IMR-90 (cell line): ENCODE measurements around the gene MFSD6L. TPM values are rescaled to one million over a fixed set of nuclear protein-coding genes. Genes with fewer than 3 reads are reported as not detected.

ENCODE experiments used
- ATAC-seq: fragments of 200-7000 bp; cut with Tn5 transposase; 2 replicates; pipeline ENCODE4 v1.9.1; 2020; ENCODE audit warnings: low read depth, mild to moderate bottlenecking, moderate library complexity
- BruUV-seq: library from RNA; stranded (reverse); fragments of 400-500 nt; replicated peaks from 2 replicates; lab custom pipeline; 2021; lab: Mats Ljungman, UMichigan
- CTCF ChIA-PET: fragments of 300-600 bp; formaldehyde crosslinking; extraction: SDS; loops from one replicate; lab custom pipeline; 2021; ENCODE audit warnings: antibody characterized with exemption; lab: Yijun Ruan, JAX
- POLR2A ChIA-PET: fragments of 300-600 bp; sonication (Branson Sonifier 250); formaldehyde crosslinking; loops from one replicate; lab custom pipeline; 2022; ENCODE audit warnings: antibody characterized with exemption; ENCODE audit not compliant: unreplicated experiment; lab: Charles Lee
- DNase-seq: peaks from one replicate; pipeline ENCODE4 v3.0.0; 2013
- H2AFZ ChIP-seq: replicated peaks from 2 replicates; pipeline ENCODE3; 2013; ENCODE audit warnings: low read length, mild to moderate bottlenecking; ENCODE audit not compliant: poor library complexity
- H2AK5ac ChIP-seq: 2 replicates; pipeline ENCODE4 v1.6.1; 2013; ENCODE audit warnings: low read depth, low read length, inconsistent platforms
- H2AK9ac ChIP-seq: replicated peaks from 2 replicates; pipeline ENCODE3; 2013; ENCODE audit warnings: mild to moderate bottlenecking, low read depth, low read length, moderate library complexity; ENCODE audit not compliant: poor library complexity
- H2BK120ac ChIP-seq: 2 replicates; pipeline ENCODE4 v1.6.1; 2013; ENCODE audit warnings: low read depth, low read length, inconsistent platforms
- H2BK15ac ChIP-seq: 3 replicates; pipeline ENCODE4 v1.6.1; 2013; ENCODE audit warnings: low read depth, low read length, inconsistent platforms
- H2BK20ac ChIP-seq: 2 replicates; pipeline ENCODE4 v1.6.1; 2013; ENCODE audit warnings: low read depth, mild to moderate bottlenecking, inconsistent platforms, low read length, moderate library complexity
- H2BK5ac ChIP-seq: 2 replicates; pipeline ENCODE4 v1.6.1; 2013; ENCODE audit warnings: mild to moderate bottlenecking, low read depth, low read length, inconsistent platforms; ENCODE audit not compliant: poor library complexity, severe bottlenecking
- H3K14ac ChIP-seq: replicated peaks from 2 replicates; pipeline ENCODE4 v1.6.1; 2013; ENCODE audit warnings: low read depth, low read length, inconsistent platforms
- H3K18ac ChIP-seq: 2 replicates; pipeline ENCODE4 v1.6.1; 2013; ENCODE audit warnings: low read depth, low read length, control low read depth
- H3K23ac ChIP-seq: 2 replicates; pipeline ENCODE4 v1.6.1; 2013; ENCODE audit warnings: low read depth, low read length, inconsistent platforms
- H3K27ac ChIP-seq: 2 replicates; pipeline ENCODE4 v1.5.1; 2013; ENCODE audit warnings: mild to moderate bottlenecking, control low read depth, low read length; ENCODE audit not compliant: insufficient read depth
- H3K27me3 ChIP-seq: 2 replicates; pipeline ENCODE4 v1.6.1; 2013; ENCODE audit warnings: low read length; ENCODE audit not compliant: control insufficient read depth, insufficient read depth
- H3K36me3 ChIP-seq: 2 replicates; pipeline ENCODE4 v1.6.1; 2013; ENCODE audit warnings: low read length, mixed read lengths; ENCODE audit not compliant: control insufficient read depth, insufficient read depth
- H3K4ac ChIP-seq: 2 replicates; pipeline ENCODE4 v1.6.1; 2013; ENCODE audit warnings: low read depth, low read length, inconsistent platforms
- H3K4me1 ChIP-seq: 2 replicates; pipeline ENCODE4 v1.6.1; 2013; ENCODE audit warnings: low read length, mixed read lengths; ENCODE audit not compliant: control insufficient read depth, insufficient read depth
- H3K4me2 ChIP-seq: 2 replicates; pipeline ENCODE4 v1.6.1; 2013; ENCODE audit warnings: low read depth, mild to moderate bottlenecking, control low read depth, low read length, moderate library complexity
- H3K4me3 ChIP-seq: 2 replicates; pipeline ENCODE4 v1.5.1; 2013; ENCODE audit warnings: low read depth, mild to moderate bottlenecking, control low read depth, low read length, moderate library complexity; ENCODE audit not compliant: insufficient read depth
- H3K56ac ChIP-seq: 2 replicates; pipeline ENCODE4 v1.6.1; 2013; ENCODE audit warnings: low read length, inconsistent platforms; ENCODE audit not compliant: insufficient read depth; ENCODE audit errors: extremely low read depth
- H3K79me1 ChIP-seq, 2 experiments: 2 replicates each; pipeline ENCODE4 v1.6.1; 2013; ENCODE audit warnings: low read length in 2 of 2, inconsistent platforms in 1 of 2, low read depth in 1 of 2
- H3K9ac ChIP-seq: 2 replicates; pipeline ENCODE4 v1.6.1; 2013; ENCODE audit warnings: low read depth, low read length, control low read depth
- H3K9me1 ChIP-seq: 2 replicates; pipeline ENCODE4 v1.6.1; 2013; ENCODE audit warnings: low read length, inconsistent platforms; ENCODE audit not compliant: insufficient read depth
- H3K9me3 ChIP-seq: 2 replicates; pipeline ENCODE4 v1.6.1; 2013; ENCODE audit warnings: low read length; ENCODE audit not compliant: control insufficient read depth, insufficient read depth
- H4K20me1 ChIP-seq: 2 replicates; pipeline ENCODE4 v1.6.1; 2013; ENCODE audit warnings: low read length, inconsistent platforms; ENCODE audit not compliant: insufficient read depth
- H4K5ac ChIP-seq: 2 replicates; pipeline ENCODE4 v1.6.1; 2013; ENCODE audit warnings: mild to moderate bottlenecking, low read depth, low read length, control low read depth
- H4K8ac ChIP-seq, 2 experiments: 2 replicates each; pipeline ENCODE4 v1.6.1; 2013; ENCODE audit warnings: low read depth in 2 of 2, low read length in 2 of 2, control low read depth in 1 of 2, inconsistent platforms in 1 of 2
- H4K91ac ChIP-seq: 2 replicates; pipeline ENCODE4 v1.6.1; 2013; ENCODE audit warnings: low read depth, low read length, inconsistent platforms; ENCODE audit not compliant: insufficient read depth
- BHLHE40 ChIP-seq: fragments of 150-350 bp; IDR thresholded peaks from 2 replicates; pipeline ENCODE4 v1.6.1; 2016; ENCODE audit warnings: mild to moderate bottlenecking, low read depth, low read length
- MAFK ChIP-seq: IDR thresholded peaks from 2 replicates; pipeline ENCODE4 v1.6.1; 2012; ENCODE audit warnings: low read depth, low read length, improper control_type of control experiment
- MXI1 ChIP-seq: IDR thresholded peaks from 2 replicates; pipeline ENCODE4 v1.6.1; 2012; ENCODE audit warnings: low read depth, mild to moderate bottlenecking, low read length, moderate library complexity, borderline replicate concordance
- NFE2L2 ChIP-seq: fragments of 150-350 bp; IDR thresholded peaks from 2 replicates; pipeline ENCODE4 v1.6.1; 2016; ENCODE audit warnings: low read depth, mild to moderate bottlenecking, low read length
- SMC3 ChIP-seq: fragments of 150-350 bp; IDR thresholded peaks from 2 replicates; pipeline ENCODE4 v1.6.1; 2016; ENCODE audit warnings: low read depth, mild to moderate bottlenecking, antibody characterized with exemption, low read length, moderate library complexity
- WGBS, 2 experiments: methylation state at CpG; one replicate each; pipeline versions ENCODE4 v1.1.5 to v1.1.7; 2013; ENCODE audit warnings: missing lambda C conversion rate in 2 of 2; ENCODE audit not compliant: insufficient read length in 1 of 2; ENCODE audit errors: extremely low coverage in 2 of 2; 5-methylcytosine and 5-hydroxymethylcytosine counted together
- dilution Hi-C: fragments of 300-500 bp; cut with HindIII; formaldehyde crosslinking; loops from one replicate; pipeline ENCODE4 v1.14.3; 2018; ENCODE audit warnings: low sequenced_read_pairs; ENCODE audit not compliant: unreplicated experiment
- in situ Hi-C: fragments of 300-500 bp; cut with MboI; formaldehyde crosslinking; loops from 3 replicates; pipeline ENCODE4 v1.14.3; 2019; ENCODE audit warnings: low sequenced_read_pairs, inconsistent platforms, mixed read lengths
- intact Hi-C: fragments of 100-400 bp; cut with micrococcal nuclease; formaldehyde crosslinking; loops from 2 replicates; pipeline ENCODE4 v1.10.0; 2022
- polyA plus RNA-seq, 3 experiments: library from polyadenylated mRNA; depleted of rRNA; stranded (reverse); fragments of >200 nt; gene quantifications; 2 replicates each; pipeline ENCODE4 v1.2.3, GENCODE V29; 2012; ENCODE audit warnings: low replicate concordance in 1 of 3
- total RNA-seq: library from RNA; depleted of rRNA; stranded (reverse); fragments of >200 nt; gene quantifications from 2 replicates; pipeline ENCODE4 v1.2.3, GENCODE V29; 2012
- TF ChIP-seq, protein P1 (sequence below): fragments of 150-350 bp; IDR thresholded peaks from 2 replicates; pipeline ENCODE4 v1.6.1; 2017; ENCODE audit warnings: mild to moderate bottlenecking, antibody characterized with exemption, low read length, low read depth
- TF ChIP-seq, protein P2 (sequence below): fragments of 150-350 bp; IDR thresholded peaks from 2 replicates; pipeline ENCODE4 v1.6.1; 2016; ENCODE audit warnings: low read depth, mild to moderate bottlenecking, low read length, moderate library complexity, borderline replicate concordance

MFSD6L gene
- total and polyA plus RNA-seq, 2 of the 4 experiments (the other 2 are of a cell fraction), result not detected

DNA sequence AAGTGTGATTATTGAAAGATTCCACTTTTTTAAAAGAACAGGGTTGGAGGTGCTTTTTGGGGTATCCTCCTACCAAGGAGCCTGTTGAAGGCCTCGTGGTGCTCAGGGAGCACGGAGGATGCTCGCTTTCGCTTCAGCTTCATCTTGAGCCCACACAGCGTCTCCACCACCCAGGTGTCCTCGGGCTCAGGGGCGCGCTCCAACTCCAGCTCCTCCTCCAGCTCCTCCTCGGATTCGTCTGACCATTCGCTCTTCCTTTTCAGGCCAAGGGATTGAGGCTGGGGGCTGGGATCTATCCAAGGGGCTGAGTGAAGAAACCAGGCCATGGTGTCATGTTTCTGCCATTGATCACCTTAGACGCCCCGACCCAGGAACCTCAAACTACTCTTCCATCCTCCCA, 42.0 kb downstream of the MFSD6L start:
- H4K20me1 ChIP-seq, result no peaks in the 10 kb centered on the region
- H3K4ac ChIP-seq, result no peak overlapping the region
- BruUV-seq, result no TSS peak
- H2BK120ac ChIP-seq, result no peak overlapping the region
- ChIA-PET POLR2A (interaction anchor here (0.6 kb wide), 1 partner anchor 24 kb away, joined by 4 read pairs; no protein-coding TSS in a partner anchor), CTCF (interaction anchor here (1.0 to 1.1 kb wide), 2 partner anchors 12 to 17 kb away, joined by 3 to 5 read pairs; no protein-coding TSS in a partner anchor)
- H2BK5ac ChIP-seq, result no peak overlapping the region
- intact Hi-C loops (no loop called here), in situ Hi-C loops (loop anchor here (10.0 to 25.0 kb wide), 2 partner anchors 342 to 670 kb away; partner anchors contain the start of gene ALOX12B), dilution Hi-C loops (no loop called here)
- H3K27ac ChIP-seq, result no peak overlapping the region
- H3K27me3 ChIP-seq, result peaks cover 26% of the 10 kb centered on the region
- no peak overlapping the region for H3K18ac ChIP-seq
- 71% methylated on average over 2 of the region's 13 CpGs; no CpG with 5 or more reads in 1 of the 2 experiments for WGBS, 2 experiments
- no peak overlapping the region for H2AFZ ChIP-seq
- H3K14ac ChIP-seq, result no peak overlapping the region
- H3K79me1 ChIP-seq, result no peaks in the 10 kb centered on the region
- no peak overlapping the region for H3K4me2 ChIP-seq
- no peak overlapping the region for H2AK9ac ChIP-seq
- H3K9ac ChIP-seq, result no peak overlapping the region
- ATAC-seq (no peak), DNase-seq (no peak)
- no peaks in the 10 kb centered on the region for H3K36me3 ChIP-seq
- no peak overlapping the region for H4K8ac ChIP-seq
- TF ChIP-seq NFE2L2 (no peak), MAFK (no peak), BHLHE40 (no peak), SMC3 (no peak), MXI1 (no peak)
- TF ChIP-seq, protein P1, sequence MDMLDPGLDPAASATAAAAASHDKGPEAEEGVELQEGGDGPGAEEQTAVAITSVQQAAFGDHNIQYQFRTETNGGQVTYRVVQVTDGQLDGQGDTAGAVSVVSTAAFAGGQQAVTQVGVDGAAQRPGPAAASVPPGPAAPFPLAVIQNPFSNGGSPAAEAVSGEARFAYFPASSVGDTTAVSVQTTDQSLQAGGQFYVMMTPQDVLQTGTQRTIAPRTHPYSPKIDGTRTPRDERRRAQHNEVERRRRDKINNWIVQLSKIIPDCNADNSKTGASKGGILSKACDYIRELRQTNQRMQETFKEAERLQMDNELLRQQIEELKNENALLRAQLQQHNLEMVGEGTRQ, result no peak
- TF ChIP-seq, protein P2, sequence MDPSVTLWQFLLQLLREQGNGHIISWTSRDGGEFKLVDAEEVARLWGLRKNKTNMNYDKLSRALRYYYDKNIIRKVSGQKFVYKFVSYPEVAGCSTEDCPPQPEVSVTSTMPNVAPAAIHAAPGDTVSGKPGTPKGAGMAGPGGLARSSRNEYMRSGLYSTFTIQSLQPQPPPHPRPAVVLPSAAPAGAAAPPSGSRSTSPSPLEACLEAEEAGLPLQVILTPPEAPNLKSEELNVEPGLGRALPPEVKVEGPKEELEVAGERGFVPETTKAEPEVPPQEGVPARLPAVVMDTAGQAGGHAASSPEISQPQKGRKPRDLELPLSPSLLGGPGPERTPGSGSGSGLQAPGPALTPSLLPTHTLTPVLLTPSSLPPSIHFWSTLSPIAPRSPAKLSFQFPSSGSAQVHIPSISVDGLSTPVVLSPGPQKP, result no peak
- no peaks in the 10 kb centered on the region for H3K4me1 ChIP-seq
- no peaks in the 10 kb centered on the region for H3K9me1 ChIP-seq
- no peak overlapping the region for H2BK15ac ChIP-seq
- H3K9me3 ChIP-seq, result no peaks in the 10 kb centered on the region
- no peak overlapping the region for H4K5ac ChIP-seq
- no peak overlapping the region for H3K23ac ChIP-seq
- no peak overlapping the region for H4K91ac ChIP-seq
- no peak overlapping the region for H3K4me3 ChIP-seq
- no peak overlapping the region for H3K56ac ChIP-seq
- no peak overlapping the region for H2BK20ac ChIP-seq
- no peak overlapping the region for H2AK5ac ChIP-seq
